Measurements from ENCODE around the gene PUM2.
"Not testable (repeated sequence)": the region's sequence is repeated elsewhere in the genome, so short reads cannot be mapped to it uniquely, and the experiment has no call there.

PUM2 gene

DNA sequence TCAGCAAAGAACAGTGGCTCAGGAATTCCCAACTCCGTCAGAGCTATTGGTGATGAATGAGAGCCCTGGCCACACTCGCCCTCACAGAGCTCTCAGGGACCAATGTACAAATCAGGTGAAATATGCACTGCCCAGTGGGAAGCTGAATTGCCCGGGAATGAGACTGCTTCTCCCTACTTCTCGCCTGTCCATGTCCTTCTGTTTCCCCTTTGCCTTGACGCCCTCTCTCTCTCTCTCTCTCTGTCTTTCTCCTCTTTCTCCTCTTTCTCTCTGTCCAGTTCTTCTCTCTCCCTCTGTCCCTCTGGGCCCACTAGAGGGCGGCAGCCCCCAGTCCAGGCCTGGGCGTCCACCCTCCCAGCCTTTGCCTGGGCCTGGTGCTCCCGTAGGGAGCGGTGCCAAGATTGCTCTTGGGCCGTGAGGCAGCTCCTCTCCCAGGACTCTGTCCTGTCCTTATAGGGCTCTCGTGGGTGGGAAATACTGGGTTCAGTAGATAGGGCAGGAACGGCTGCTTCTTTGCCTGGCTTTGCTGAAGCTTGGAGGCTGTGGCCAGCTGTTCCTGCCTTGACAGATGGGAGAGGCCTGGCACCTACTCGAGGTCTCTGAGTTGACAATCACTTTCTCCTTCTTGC, 28.4 kb upstream of the PUM2 start:
- H3K4me3 ChIP-seq (ENCODE audit: control insufficient read depth, low read depth, low read length): no peak overlapping the region
- TF ChIP-seq CTCF (IDR thresholded peaks at IDR 0.05; ENCODE audit: control insufficient read depth, insufficient read depth, low read depth, low read length, missing control alignments): peak; percentile 97
- DNase-seq (ENCODE audit: low read depth): peak; percentile 56

DNA sequence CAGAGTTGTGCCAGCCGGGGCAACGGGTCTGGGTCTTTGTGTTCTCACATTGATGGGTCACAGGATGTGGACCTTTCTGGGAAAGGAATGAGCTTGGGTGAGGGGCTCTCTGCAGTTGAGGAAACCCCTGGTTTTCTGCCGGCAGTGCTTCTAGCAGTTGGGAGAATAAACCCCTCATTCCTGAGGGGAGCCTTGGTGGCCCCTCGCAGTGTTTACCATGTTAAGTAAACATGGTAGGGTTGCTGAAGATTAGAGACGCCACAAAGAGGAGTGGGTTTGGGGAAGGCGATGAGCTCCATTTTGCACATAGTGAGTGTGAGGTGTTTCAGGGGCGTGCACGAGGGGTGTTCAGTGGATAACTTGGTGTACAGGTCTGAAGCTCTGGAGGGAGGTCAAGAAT, 27.7 kb upstream of the PUM2 start:
- H3K4me3 ChIP-seq (ENCODE audit: control insufficient read depth, low read depth, low read length): no peak overlapping the region
- DNase-seq (ENCODE audit: low read depth): no peak
- TF ChIP-seq CTCF (IDR thresholded peaks at IDR 0.05; ENCODE audit: control insufficient read depth, insufficient read depth, low read depth, low read length, missing control alignments): no peak

DNA sequence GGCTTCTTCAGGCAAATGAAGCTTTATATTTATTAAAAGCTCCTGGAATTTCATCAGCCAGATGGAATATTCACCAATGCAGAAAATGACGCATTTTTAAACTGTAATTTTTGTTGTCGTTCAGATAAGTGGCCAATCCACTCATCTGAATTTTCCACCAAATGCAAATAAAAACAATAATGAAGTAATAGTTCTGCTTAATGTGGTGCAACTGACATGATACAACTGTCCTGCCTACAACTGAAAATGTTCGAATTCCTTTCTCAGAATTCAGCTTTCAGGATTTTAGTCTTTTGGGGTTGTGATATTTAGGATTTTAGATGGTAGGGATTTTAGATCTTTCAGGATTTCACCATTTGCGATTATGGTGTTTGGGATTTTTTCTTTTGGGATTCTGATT, 27.1 kb upstream of the PUM2 start:
- no peak for DNase-seq (ENCODE audit: low read depth)
- no peak overlapping the region for H3K4me3 ChIP-seq (ENCODE audit: control insufficient read depth, low read depth, low read length)
- no peak for TF ChIP-seq CTCF (IDR thresholded peaks at IDR 0.05; ENCODE audit: control insufficient read depth, insufficient read depth, low read depth, low read length, missing control alignments)

DNA sequence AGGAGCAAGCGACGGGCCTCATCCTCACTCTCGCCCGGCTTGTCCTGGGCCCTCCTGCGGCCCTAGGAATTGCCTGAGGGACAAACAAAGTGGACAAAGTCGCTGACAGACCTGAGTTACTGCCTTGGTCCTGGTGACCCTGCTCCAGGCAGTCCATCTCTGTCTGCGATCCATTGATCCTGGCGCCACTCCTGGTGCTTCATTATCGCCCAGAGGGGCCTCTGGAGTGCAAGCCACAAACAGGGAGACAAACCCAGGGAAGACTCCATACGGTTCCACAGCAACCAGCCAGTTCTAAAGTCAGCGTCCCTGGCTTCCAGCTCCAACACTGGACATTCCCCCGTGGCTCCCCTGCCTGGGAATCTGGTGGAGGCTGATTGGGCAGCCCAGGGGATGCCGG, 24.3 kb upstream of the PUM2 start:
- DNase-seq (ENCODE audit: low read depth); H3K4me3 ChIP-seq (ENCODE audit: control insufficient read depth, low read depth, low read length): not testable (repeated sequence)

DNA sequence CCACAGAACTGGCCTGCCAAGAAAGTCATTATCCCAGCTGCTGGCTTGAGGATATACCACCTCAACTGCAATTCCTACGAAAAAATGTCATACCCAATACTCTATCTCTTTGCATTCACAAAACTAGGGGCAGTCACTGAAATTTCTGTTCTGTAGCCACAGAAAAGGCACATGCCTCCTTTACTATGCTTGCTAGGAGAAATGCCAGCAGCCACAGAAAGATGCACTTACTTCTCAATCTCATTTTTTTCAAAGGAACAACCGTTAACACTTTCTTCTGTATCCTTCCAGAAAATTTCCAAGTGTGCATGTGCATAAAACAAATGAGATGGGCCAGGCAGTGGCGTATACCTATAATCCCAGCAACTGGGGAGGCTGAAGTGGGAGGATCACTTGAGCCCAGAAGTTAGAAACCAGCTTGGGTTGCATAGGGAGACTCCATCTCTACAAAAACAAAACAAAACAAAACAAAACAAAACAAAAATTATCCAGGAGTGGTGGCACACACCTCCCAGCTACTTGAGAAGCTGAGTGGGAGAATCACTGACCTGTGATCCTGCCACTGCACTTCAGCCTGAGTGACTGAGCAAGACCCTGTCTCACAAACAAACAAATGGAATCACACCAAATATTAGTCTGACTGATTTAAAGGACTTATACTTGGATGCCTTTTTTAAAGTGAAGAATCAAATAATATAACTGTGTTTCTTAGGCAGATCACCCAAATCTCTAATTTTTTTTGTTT, 22.4 kb upstream of the PUM2 start:
- H3K4me3 ChIP-seq (ENCODE audit: control insufficient read depth, low read depth, low read length): no peak overlapping the region
- no peak for TF ChIP-seq CTCF (IDR thresholded peaks at IDR 0.05; ENCODE audit: control insufficient read depth, insufficient read depth, low read depth, low read length, missing control alignments)
- DNase-seq (ENCODE audit: low read depth): no peak

DNA sequence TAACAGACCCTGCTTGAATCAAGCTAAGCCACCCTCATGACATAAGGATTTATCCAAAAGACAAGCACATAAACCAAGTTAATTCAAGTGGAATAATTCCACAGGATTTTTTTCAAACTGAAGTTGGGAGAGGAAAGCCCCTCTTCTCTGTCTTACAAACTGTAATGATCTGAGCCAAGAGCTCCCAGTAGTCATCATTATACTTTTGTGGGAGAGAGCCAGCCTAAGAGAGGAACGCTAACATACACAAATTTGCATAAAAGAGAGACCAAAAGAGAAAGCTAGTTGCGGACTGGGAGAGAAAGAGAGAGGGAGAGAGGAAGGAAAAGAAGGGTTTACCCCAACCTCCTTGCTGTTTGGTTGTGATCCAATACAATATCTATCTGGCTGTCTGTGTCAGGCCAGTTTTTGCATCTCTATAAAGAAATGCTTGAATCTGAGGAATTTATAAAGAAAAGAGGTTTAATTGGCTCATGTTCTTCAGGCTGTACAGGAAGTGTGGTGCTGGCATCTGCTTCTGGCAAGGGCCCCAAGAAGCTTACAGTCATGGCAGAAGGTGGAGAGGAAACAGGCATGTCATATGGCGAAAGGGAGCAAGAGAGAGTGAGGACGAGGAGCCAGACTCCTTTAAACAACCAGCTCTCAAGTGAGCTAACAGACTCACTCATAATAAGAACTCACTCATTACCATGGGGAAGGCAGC, 20.8 kb upstream of the PUM2 start:
- no peak for TF ChIP-seq CTCF (IDR thresholded peaks at IDR 0.05; ENCODE audit: control insufficient read depth, insufficient read depth, low read depth, low read length, missing control alignments)

DNA sequence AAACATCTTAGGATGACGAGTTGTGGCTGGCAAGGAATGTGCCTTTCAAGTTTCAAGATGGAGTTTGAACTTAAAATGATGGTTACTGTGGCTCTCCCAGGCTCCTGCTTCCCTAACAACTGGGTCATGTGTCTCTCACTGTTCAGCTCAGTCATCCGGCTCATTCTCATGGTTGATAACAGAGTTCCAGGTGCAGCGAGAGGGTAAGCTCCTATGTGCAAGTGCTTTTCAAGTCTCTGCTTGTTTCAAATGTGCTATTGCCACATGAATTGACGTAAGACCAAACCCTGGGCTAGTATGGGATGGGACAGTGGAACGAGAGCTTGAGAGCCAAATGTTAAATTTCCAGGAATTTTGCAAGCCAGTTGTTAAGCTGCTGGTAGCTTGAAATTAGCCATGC, 19.5 kb upstream of the PUM2 start:
- DNase-seq (ENCODE audit: low read depth): no peak
- no peak overlapping the region for H3K4me3 ChIP-seq (ENCODE audit: control insufficient read depth, low read depth, low read length)
- TF ChIP-seq CTCF (IDR thresholded peaks at IDR 0.05; ENCODE audit: control insufficient read depth, insufficient read depth, low read depth, low read length, missing control alignments): no peak

More for the DNA sequence above, 20.8 kb upstream of the PUM2 start:
- H3K4me3 ChIP-seq (ENCODE audit: control insufficient read depth, low read depth, low read length): no peak overlapping the region
- DNase-seq (ENCODE audit: low read depth): no peak

Measured in AG09309 (cell line).